SK-N-SH (cell line): ENCODE results near the gene HELB. TPM values are rescaled to one million over a fixed set of nuclear protein-coding genes. Genes with fewer than 3 reads are reported as not detected.

Experiments
- CTCF ChIA-PET: fragments of 300-600, 350-600 bp; formaldehyde crosslinking; extraction: SDS; loops from one replicate; lab custom pipeline; 2021; lab: Yijun Ruan, JAX
- POLR2A ChIA-PET: fragments of 350-600 bp; sonication (Branson Sonifier 250); formaldehyde crosslinking; extraction: SDS; loops from one replicate; lab custom pipeline; 2020; ENCODE audit warnings: antibody characterized with exemption, inconsistent platforms; lab: Yijun Ruan, JAX
- DNase-seq: peaks from one replicate; pipeline ENCODE4 v3.0.0; 2012
- H2AFZ ChIP-seq: fragments of 200-600 bp; sonication (generic); 2 replicates; pipeline ENCODE4 v1.8.1; 2016; ENCODE audit warnings: antibody characterized with exemption, mild to moderate bottlenecking, low read depth
- H3F3A ChIP-seq: fragments of 200-600 bp; sonication (generic); replicated peaks from 2 replicates; pipeline ENCODE3; 2016; ENCODE audit warnings: antibody characterized with exemption, mild to moderate bottlenecking; ENCODE audit not compliant: insufficient read depth
- H3K27ac ChIP-seq, 2 experiments: fragments of 200-500 bp in 1 of 2; fragments of 200-600 bp in 1 of 2; sonication (Bioruptor generic) in 1 of 2; sonication (generic), shearing (Covaris generic) in 1 of 2; 2 replicates each; pipeline versions ENCODE4 v1.5.1 to v1.6.1; 2014 to 2016; ENCODE audit warnings: low read depth in 2 of 2, inconsistent platforms in 1 of 2, low read length in 1 of 2, mild to moderate bottlenecking in 1 of 2, mixed read lengths in 1 of 2
- H3K27me3 ChIP-seq: fragments of 200-600 bp; sonication (generic), shearing (Covaris generic); 2 replicates; pipeline ENCODE4 v1.6.1; 2016; ENCODE audit warnings: mixed run types; ENCODE audit not compliant: insufficient read depth
- H3K36me3 ChIP-seq, 2 experiments: fragments of 200-500 bp in 1 of 2; fragments of 200-600 bp in 1 of 2; sonication (Bioruptor generic) in 1 of 2; sonication (generic) in 1 of 2; replicated peaks in 1 of 2; 2 replicates each; pipeline versions ENCODE3 to v1.5.1; 2014 to 2016; ENCODE audit warnings: low read length in 1 of 2, mild to moderate bottlenecking in 1 of 2; ENCODE audit not compliant: insufficient read depth in 2 of 2, control insufficient read depth in 1 of 2
- H3K4me1 ChIP-seq, 2 experiments: fragments of 200-500 bp in 1 of 2; fragments of 200-600 bp in 1 of 2; sonication (Bioruptor generic) in 1 of 2; sonication (generic), shearing (Covaris generic) in 1 of 2; 2 replicates each; pipeline versions ENCODE4 v1.5.1 to v1.6.1; 2014 to 2016; ENCODE audit warnings: low read depth in 1 of 2, low read length in 1 of 2, mixed run types in 1 of 2; ENCODE audit not compliant: insufficient read depth in 2 of 2, control insufficient read depth in 1 of 2
- H3K4me2 ChIP-seq: fragments of 200-600 bp; sonication (generic), shearing (Covaris generic); 2 replicates; pipeline ENCODE4 v1.6.1; 2017; ENCODE audit warnings: mixed run types
- H3K4me3 ChIP-seq, 2 experiments: fragments of 200-500 bp in 1 of 2; fragments of 200-600 bp in 1 of 2; sonication (Bioruptor generic) in 1 of 2; sonication (generic), shearing (Covaris generic) in 1 of 2; 2 replicates each; pipeline versions ENCODE4 v1.5.1 to v1.8.1; 2014 to 2016; ENCODE audit warnings: low read depth in 2 of 2, inconsistent platforms in 1 of 2, low read length in 1 of 2, mild to moderate bottlenecking in 1 of 2, mixed read lengths in 1 of 2, moderate library complexity in 1 of 2
- H3K79me2 ChIP-seq: fragments of 200-600 bp; sonication (generic); 2 replicates; pipeline ENCODE4 v1.8.1; 2017; ENCODE audit warnings: mild to moderate bottlenecking; ENCODE audit not compliant: insufficient read depth
- H3K9ac ChIP-seq: fragments of 200-600 bp; sonication (generic); 2 replicates; pipeline ENCODE4 v1.6.1; 2017; ENCODE audit warnings: mixed run types
- H3K9me2 ChIP-seq: fragments of 200-600 bp; sonication (generic); 2 replicates; pipeline ENCODE4 v1.6.1; 2017; ENCODE audit warnings: mixed run types
- H3K9me3 ChIP-seq: fragments of 200-600 bp; sonication (generic); 2 replicates; pipeline ENCODE4 v1.6.1; 2017; ENCODE audit warnings: mixed run types, mild to moderate bottlenecking, moderate library complexity
- H4K20me1 ChIP-seq: fragments of 200-600 bp; sonication (generic); 2 replicates; pipeline ENCODE4 v1.6.1; 2017; ENCODE audit warnings: mild to moderate bottlenecking, mixed run types; ENCODE audit not compliant: insufficient read depth
- EP300 ChIP-seq, 2 experiments: IDR thresholded peaks; 2 replicates each; pipeline versions ENCODE4 v1.4.0 to v1.6.1; 2012; ENCODE audit warnings: borderline replicate concordance in 1 of 2, low read depth in 1 of 2, low read length in 1 of 2
- FOXM1 ChIP-seq: IDR thresholded peaks from 2 replicates; pipeline ENCODE4 v1.4.0; 2012; ENCODE audit warnings: low read depth, mild to moderate bottlenecking
- GABPA ChIP-seq: IDR thresholded peaks from 2 replicates; pipeline ENCODE4 v1.4.0; 2012; ENCODE audit warnings: low read depth, mild to moderate bottlenecking
- JUND ChIP-seq: IDR thresholded peaks from 2 replicates; pipeline ENCODE4 v1.4.0; 2012
- MXI1 ChIP-seq: IDR thresholded peaks from 2 replicates; pipeline ENCODE4 v1.6.1; 2012; ENCODE audit warnings: mild to moderate bottlenecking, low read depth, low read length, improper control_type of control experiment
- NFIC ChIP-seq: IDR thresholded peaks from 2 replicates; pipeline ENCODE4 v1.4.0; 2012; ENCODE audit warnings: borderline replicate concordance
- NRF1 ChIP-seq: IDR thresholded peaks from 2 replicates; pipeline ENCODE4 v1.6.1; 2012; ENCODE audit warnings: low read depth, mild to moderate bottlenecking, low read length
- SIN3A ChIP-seq: IDR thresholded peaks from 2 replicates; pipeline ENCODE4 v1.6.1; 2012; ENCODE audit warnings: low read depth, mild to moderate bottlenecking, low read length, moderate library complexity, borderline replicate concordance
- TCF12 ChIP-seq: IDR thresholded peaks from 2 replicates; pipeline ENCODE4 v1.4.0; 2012
- WGBS: methylation state at CpG from one replicate; pipeline ENCODE4 v1.1.6; 2017; ENCODE audit warnings: low lambda C conversion rate; 5-methylcytosine and 5-hydroxymethylcytosine counted together
- polyA plus RNA-seq, 3 experiments: library from polyadenylated mRNA; depleted of rRNA; stranded (reverse); fragments of >200 nt; gene quantifications; 2 replicates each; pipeline ENCODE4 v1.2.3, GENCODE V29; 2012
- TF ChIP-seq, protein P1 (sequence below): IDR thresholded peaks from 2 replicates; pipeline ENCODE4 v1.4.0; 2012; ENCODE audit warnings: low read depth, borderline replicate concordance
- TF ChIP-seq, protein P2 (sequence below): IDR thresholded peaks from 2 replicates; pipeline ENCODE4 v1.6.1; 2012; ENCODE audit warnings: mild to moderate bottlenecking, low read depth, low read length, moderate library complexity
- TF ChIP-seq, protein P3 (sequence below): fragments of 150-350 bp; IDR thresholded peaks from 2 replicates; pipeline ENCODE4 v1.6.1; 2017; ENCODE audit warnings: antibody characterized with exemption, low read length, low read depth, borderline replicate concordance
- TF ChIP-seq, protein P4 (sequence below): fragments of 200-600 bp; sonication (generic); IDR thresholded peaks from 2 replicates; pipeline ENCODE4 v1.6.1; 2017; ENCODE audit warnings: antibody characterized with exemption, mild to moderate bottlenecking, moderate library complexity

Gene HELB
- polyA plus RNA-seq, 1 of the 3 experiments (the other 2 are of a cell fraction), result 0.38 TPM

DNA sequence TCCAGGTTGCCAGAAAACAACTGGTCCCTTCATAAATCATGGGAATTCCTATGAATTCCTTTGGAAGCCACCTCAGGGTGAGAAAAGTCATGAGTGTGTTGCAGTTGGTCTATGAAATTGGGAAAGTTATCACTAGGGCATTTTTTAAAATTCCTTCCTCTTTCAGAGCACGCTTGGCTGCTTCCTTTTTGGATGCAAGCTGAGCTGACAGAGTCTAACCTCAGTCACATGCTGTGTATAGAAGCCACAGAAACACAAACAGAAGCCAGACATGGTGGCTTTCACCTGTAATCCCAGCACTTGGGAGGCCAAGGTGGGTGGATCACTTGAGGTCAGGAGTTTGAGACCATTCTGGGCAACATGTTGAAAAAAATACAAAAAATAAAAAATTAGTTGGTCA, 21.7 kb upstream of the HELB start:
- TF ChIP-seq TCF12, result no peak
- no peak for TF ChIP-seq FOXM1
- TF ChIP-seq, protein P1, sequence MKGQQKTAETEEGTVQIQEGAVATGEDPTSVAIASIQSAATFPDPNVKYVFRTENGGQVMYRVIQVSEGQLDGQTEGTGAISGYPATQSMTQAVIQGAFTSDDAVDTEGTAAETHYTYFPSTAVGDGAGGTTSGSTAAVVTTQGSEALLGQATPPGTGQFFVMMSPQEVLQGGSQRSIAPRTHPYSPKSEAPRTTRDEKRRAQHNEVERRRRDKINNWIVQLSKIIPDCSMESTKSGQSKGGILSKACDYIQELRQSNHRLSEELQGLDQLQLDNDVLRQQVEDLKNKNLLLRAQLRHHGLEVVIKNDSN, result no peak
- no peak for TF ChIP-seq EP300 (IDR thresholded peaks at IDR 0.05; ENCODE audit: borderline replicate concordance in 1 of 2, low read depth in 1 of 2, low read length in 1 of 2)
- TF ChIP-seq MXI1, result no peak
- TF ChIP-seq NFIC, result no peak
- no peak for TF ChIP-seq NRF1
- Histone ChIP-seq H3K9ac (no peak overlapping the region), H2AFZ (no peak overlapping the region), H3K4me1 (no peaks in the 10 kb centered on the region), H3K9me3 (no peaks in the 10 kb centered on the region), H3K4me3 (no peak overlapping the region), H4K20me1 (no peaks in the 10 kb centered on the region), H3K4me2 (no peak overlapping the region), H3F3A (no peaks in the 10 kb centered on the region), H3K36me3 (no peaks in the 10 kb centered on the region), H3K27me3 (peaks cover 6% of the 10 kb centered on the region; the same call in 1 of the 2 replicates), H3K79me2 (no peaks in the 10 kb centered on the region), H3K9me2 (no peaks in the 10 kb centered on the region), H3K27ac (no peak overlapping the region)
- POLR2A ChIA-PET, result no interaction called here
- CTCF ChIA-PET, result interaction anchor here (5.1 kb wide), 1 partner anchor 10 kb away, joined by 36 read pairs; no protein-coding TSS in a partner anchor
- WGBS, result 31% methylated on average over 1 of the region's 1 CpG
- no peak for DNase-seq

DNA sequence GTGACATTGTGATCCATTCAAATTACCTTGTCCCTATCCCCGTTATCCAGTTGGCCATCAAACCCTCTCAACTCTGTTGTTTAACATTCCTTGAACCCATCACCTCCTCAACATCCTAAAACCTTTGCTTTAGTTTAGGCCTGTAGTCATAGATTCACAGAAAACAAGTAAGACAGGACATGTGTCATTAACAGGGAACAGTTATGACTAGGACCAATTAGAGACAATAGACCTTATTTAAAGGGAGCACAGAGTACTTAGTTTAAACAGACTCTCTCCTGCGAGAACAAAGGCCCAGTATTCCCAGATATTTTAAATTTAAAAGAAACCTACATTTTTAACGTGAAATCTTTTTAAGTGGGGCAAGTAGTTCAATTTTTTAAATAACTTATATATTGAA, 20.0 kb upstream of the HELB start:
- H3K9me3 ChIP-seq, result no peaks in the 10 kb centered on the region
- H4K20me1 ChIP-seq, result no peaks in the 10 kb centered on the region
- H3K9me2 ChIP-seq, result no peaks in the 10 kb centered on the region
- ChIA-PET CTCF (interaction anchor here (1.1 to 5.1 kb wide), 3 partner anchors 12 to 127 kb away, joined by 3 to 36 read pairs (median 7); no protein-coding TSS in a partner anchor), POLR2A (no interaction called here)
- no peak overlapping the region for H3K27ac ChIP-seq
- no peak overlapping the region for H3K4me3 ChIP-seq
- TF ChIP-seq JUND (no peak), SIN3A (no peak), GABPA (no peak), NRF1 (no peak), FOXM1 (no peak)
- TF ChIP-seq, protein P2, sequence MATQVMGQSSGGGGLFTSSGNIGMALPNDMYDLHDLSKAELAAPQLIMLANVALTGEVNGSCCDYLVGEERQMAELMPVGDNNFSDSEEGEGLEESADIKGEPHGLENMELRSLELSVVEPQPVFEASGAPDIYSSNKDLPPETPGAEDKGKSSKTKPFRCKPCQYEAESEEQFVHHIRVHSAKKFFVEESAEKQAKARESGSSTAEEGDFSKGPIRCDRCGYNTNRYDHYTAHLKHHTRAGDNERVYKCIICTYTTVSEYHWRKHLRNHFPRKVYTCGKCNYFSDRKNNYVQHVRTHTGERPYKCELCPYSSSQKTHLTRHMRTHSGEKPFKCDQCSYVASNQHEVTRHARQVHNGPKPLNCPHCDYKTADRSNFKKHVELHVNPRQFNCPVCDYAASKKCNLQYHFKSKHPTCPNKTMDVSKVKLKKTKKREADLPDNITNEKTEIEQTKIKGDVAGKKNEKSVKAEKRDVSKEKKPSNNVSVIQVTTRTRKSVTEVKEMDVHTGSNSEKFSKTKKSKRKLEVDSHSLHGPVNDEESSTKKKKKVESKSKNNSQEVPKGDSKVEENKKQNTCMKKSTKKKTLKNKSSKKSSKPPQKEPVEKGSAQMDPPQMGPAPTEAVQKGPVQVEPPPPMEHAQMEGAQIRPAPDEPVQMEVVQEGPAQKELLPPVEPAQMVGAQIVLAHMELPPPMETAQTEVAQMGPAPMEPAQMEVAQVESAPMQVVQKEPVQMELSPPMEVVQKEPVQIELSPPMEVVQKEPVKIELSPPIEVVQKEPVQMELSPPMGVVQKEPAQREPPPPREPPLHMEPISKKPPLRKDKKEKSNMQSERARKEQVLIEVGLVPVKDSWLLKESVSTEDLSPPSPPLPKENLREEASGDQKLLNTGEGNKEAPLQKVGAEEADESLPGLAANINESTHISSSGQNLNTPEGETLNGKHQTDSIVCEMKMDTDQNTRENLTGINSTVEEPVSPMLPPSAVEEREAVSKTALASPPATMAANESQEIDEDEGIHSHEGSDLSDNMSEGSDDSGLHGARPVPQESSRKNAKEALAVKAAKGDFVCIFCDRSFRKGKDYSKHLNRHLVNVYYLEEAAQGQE, result no peak
- TF ChIP-seq, protein P3, sequence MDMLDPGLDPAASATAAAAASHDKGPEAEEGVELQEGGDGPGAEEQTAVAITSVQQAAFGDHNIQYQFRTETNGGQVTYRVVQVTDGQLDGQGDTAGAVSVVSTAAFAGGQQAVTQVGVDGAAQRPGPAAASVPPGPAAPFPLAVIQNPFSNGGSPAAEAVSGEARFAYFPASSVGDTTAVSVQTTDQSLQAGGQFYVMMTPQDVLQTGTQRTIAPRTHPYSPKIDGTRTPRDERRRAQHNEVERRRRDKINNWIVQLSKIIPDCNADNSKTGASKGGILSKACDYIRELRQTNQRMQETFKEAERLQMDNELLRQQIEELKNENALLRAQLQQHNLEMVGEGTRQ, result no peak
- TF ChIP-seq, protein P4, sequence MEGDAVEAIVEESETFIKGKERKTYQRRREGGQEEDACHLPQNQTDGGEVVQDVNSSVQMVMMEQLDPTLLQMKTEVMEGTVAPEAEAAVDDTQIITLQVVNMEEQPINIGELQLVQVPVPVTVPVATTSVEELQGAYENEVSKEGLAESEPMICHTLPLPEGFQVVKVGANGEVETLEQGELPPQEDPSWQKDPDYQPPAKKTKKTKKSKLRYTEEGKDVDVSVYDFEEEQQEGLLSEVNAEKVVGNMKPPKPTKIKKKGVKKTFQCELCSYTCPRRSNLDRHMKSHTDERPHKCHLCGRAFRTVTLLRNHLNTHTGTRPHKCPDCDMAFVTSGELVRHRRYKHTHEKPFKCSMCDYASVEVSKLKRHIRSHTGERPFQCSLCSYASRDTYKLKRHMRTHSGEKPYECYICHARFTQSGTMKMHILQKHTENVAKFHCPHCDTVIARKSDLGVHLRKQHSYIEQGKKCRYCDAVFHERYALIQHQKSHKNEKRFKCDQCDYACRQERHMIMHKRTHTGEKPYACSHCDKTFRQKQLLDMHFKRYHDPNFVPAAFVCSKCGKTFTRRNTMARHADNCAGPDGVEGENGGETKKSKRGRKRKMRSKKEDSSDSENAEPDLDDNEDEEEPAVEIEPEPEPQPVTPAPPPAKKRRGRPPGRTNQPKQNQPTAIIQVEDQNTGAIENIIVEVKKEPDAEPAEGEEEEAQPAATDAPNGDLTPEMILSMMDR, result no peak
- no peak overlapping the region for H2AFZ ChIP-seq
- H3K4me1 ChIP-seq, result no peaks in the 10 kb centered on the region
- DNase-seq, result no peak
- no peak overlapping the region for H3K4me2 ChIP-seq
- H3F3A ChIP-seq, result no peaks in the 10 kb centered on the region
- WGBS, result 4% methylated on average over 3 of the region's 3 CpGs
- no peak overlapping the region for H3K9ac ChIP-seq
- peaks cover 6% of the 10 kb centered on the region; the same call in 1 of the 2 replicates for H3K27me3 ChIP-seq
- no peaks in the 10 kb centered on the region for H3K79me2 ChIP-seq
- no peaks in the 10 kb centered on the region for H3K36me3 ChIP-seq
